Neural cell (in vitro differentiated cells): ENCODE results near the gene MAPK8IP2.

Experiments used
- CTCF ChIP-seq: fragments of 450-650 bp; IDR thresholded peaks from 2 replicates; pipeline ENCODE4 v1.5.1; 2014; ENCODE audit warnings: antibody characterized with exemption, mild to moderate bottlenecking, moderate library complexity; ENCODE audit not compliant: poor library complexity, severe bottlenecking
- EP300 ChIP-seq: fragments of 450-650 bp; conservative IDR thresholded peaks from 2 replicates; pipeline ENCODE4 v1.6.1; 2014; ENCODE audit warnings: antibody characterized with exemption, mild to moderate bottlenecking, moderate library complexity; ENCODE audit not compliant: poor library complexity, severe bottlenecking
- MXI1 ChIP-seq: fragments of 450-650 bp; conservative IDR thresholded peaks from 2 replicates; pipeline ENCODE4 v1.6.1; 2014; ENCODE audit warnings: antibody characterized with exemption, mild to moderate bottlenecking; ENCODE audit not compliant: poor library complexity, severe bottlenecking
- POLR2AphosphoS5 ChIP-seq: IDR thresholded peaks from 2 replicates; pipeline ENCODE4 v1.6.1; 2012
- RAD21 ChIP-seq: fragments of 450-650 bp; conservative IDR thresholded peaks from 2 replicates; pipeline ENCODE4 v1.6.1; 2014; ENCODE audit warnings: antibody characterized with exemption, mild to moderate bottlenecking, moderate library complexity
- SMC3 ChIP-seq: fragments of 450-650 bp; conservative IDR thresholded peaks from 2 replicates; pipeline ENCODE4 v1.6.1; 2014; ENCODE audit warnings: antibody characterized with exemption, mild to moderate bottlenecking, moderate library complexity; ENCODE audit not compliant: poor library complexity
- TAF1 ChIP-seq: IDR thresholded peaks from 2 replicates; pipeline ENCODE4 v1.6.1; 2012; ENCODE audit warnings: low read depth
- TF ChIP-seq, protein P1 (sequence below): IDR thresholded peaks from 2 replicates; pipeline ENCODE4 v1.6.1; 2012; ENCODE audit warnings: borderline replicate concordance

DNA sequence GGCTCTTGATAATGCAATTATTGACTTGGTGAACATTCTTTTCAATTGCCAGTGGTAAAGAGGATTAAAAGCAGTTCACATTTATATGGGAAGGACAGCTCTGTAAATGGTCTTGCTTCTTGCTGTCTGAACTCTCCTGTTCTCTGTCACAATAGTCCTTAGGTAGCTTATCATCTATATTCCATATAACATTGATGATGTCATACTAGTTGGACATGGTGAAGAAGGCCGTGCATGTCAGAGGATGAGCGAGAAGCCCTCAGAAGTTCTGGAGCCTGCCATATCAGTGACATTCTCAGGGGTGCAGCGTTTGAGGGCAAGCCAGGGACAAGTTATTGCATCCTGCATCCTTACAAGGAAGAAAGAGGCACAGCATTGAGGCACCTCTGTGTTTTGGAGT lies 15.4 kb upstream of the MAPK8IP2 start:
- TF ChIP-seq CTCF (no peak), RAD21 (no peak), EP300 (no peak), SMC3 (no peak), MXI1 (no peak), POLR2AphosphoS5 (no peak), TAF1 (no peak)
- TF ChIP-seq, protein P1, sequence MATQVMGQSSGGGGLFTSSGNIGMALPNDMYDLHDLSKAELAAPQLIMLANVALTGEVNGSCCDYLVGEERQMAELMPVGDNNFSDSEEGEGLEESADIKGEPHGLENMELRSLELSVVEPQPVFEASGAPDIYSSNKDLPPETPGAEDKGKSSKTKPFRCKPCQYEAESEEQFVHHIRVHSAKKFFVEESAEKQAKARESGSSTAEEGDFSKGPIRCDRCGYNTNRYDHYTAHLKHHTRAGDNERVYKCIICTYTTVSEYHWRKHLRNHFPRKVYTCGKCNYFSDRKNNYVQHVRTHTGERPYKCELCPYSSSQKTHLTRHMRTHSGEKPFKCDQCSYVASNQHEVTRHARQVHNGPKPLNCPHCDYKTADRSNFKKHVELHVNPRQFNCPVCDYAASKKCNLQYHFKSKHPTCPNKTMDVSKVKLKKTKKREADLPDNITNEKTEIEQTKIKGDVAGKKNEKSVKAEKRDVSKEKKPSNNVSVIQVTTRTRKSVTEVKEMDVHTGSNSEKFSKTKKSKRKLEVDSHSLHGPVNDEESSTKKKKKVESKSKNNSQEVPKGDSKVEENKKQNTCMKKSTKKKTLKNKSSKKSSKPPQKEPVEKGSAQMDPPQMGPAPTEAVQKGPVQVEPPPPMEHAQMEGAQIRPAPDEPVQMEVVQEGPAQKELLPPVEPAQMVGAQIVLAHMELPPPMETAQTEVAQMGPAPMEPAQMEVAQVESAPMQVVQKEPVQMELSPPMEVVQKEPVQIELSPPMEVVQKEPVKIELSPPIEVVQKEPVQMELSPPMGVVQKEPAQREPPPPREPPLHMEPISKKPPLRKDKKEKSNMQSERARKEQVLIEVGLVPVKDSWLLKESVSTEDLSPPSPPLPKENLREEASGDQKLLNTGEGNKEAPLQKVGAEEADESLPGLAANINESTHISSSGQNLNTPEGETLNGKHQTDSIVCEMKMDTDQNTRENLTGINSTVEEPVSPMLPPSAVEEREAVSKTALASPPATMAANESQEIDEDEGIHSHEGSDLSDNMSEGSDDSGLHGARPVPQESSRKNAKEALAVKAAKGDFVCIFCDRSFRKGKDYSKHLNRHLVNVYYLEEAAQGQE, result no peak
